H1 (cell line): Measurements from ENCODE around the gene NECTIN2. TPM values are rescaled to one million over a fixed set of nuclear protein-coding genes. Genes with fewer than 3 reads are reported as not detected.

ENCODE experiments used
- EP300 ChIP-seq, 2 experiments: IDR thresholded peaks; 1 replicate in 1 of 2; 2 replicates in 1 of 2; pipeline ENCODE4 v1.6.1; 2011 to 2012; ENCODE audit warnings: low read depth in 2 of 2, low read length in 2 of 2, mild to moderate bottlenecking in 2 of 2, borderline replicate concordance in 1 of 2, inconsistent platforms in 1 of 2, moderate library complexity in 1 of 2
- polyA plus RNA-seq, 7 experiments: library from polyadenylated mRNA; depleted of rRNA in 3 of 7; stranded (reverse) in 5 of 7; unstranded in 2 of 7; fragments of >200 nt in 5 of 7; fragments of 200-250 nt in 2 of 7; gene quantifications; 1 replicate in 5 of 7; 2 replicates in 1 of 7; 4 replicates in 1 of 7; pipeline versions ENCODE4 v1.2.1 to v1.2.3, GENCODE V29; 2011 to 2013; ENCODE audit warnings: missing spikeins in 2 of 7, mixed read lengths in 2 of 7
- total RNA-seq: library from RNA; stranded (reverse); fragmentation: NEBNext Ultra II Directional; extraction: Animal tissue kit (Norgen Biotek cat#: 25700); gene quantifications from 2 replicates; pipeline ENCODE4 v1.2.1, GENCODE V29; 2021

The NECTIN2 gene
- total and polyA plus RNA-seq, 2 of the 8 experiments (the other 6 are each of a cell fraction or from before 2014, with no cell fraction given): 184 to 237 TPM

DNA sequence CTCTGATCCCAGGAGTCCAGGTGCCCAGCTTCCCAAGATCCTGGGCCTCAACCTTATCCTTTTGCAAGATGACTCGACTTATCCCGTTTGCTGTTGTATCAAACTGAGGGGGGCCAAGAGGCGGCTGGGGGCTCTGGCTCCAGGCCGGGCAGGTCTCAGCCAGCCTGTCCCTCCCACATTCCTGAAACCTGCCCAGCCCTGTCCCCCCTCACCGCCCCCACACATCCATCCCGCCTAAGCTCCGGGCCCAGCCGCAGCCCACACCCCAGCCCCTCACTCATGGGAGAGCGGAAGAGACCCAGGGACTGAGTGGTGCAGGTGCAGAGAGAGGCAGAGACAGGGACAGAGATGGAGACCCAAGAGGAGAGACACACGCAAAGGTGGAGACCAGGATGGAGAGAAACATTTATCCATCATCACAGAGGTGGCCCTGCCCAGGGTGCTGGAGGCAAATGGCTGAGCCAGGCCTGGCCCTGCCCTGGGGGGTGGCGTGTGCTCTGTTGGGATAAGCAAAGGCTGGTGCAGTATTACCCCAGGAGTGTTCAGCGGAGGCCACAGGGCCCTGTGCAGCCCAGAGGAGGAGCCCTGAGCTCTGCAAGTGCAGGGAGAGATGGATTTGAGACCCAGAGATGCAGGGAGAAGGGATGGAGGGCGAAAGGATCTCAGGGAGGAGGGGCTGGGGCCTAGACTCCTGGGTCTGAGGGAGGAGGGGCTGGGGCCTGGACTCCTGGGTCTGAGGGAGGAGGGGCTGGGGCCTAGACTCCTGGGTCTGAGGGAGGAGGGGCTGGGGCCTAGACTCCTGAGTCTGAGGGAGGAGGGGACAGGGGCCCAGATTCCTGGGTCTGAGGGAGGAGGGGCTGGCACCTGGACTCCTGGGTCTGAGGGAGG, 35.6 kb upstream of the NECTIN2 start (continued):
- no peak for TF ChIP-seq EP300 (IDR thresholded peaks at IDR 0.05; ENCODE audit: borderline replicate concordance in 1 of 2, low read depth in 2 of 2, low read length in 2 of 2)
